HepG2 (cell line): ENCODE data around the gene MYRIP. TPM values are rescaled to one million over a fixed set of nuclear protein-coding genes. Genes with fewer than 3 reads are reported as not detected.

Experiments used
- ATAC-seq: fragments of 200-7000 bp; cut with Tn5 transposase; 3 replicates; pipeline ENCODE4 v1.9.1; 2020; ENCODE audit warnings: mild to moderate bottlenecking, moderate library complexity
- BruUV-seq: library from RNA; stranded (reverse); fragments of 400-500 nt; replicated peaks from 2 replicates; lab custom pipeline; 2021; lab: Mats Ljungman, UMichigan
- CTCF ChIA-PET: fragments of 300-600 bp; formaldehyde crosslinking; extraction: SDS; loops from one replicate; lab custom pipeline; 2021; ENCODE audit warnings: low total read pairs, inconsistent platforms, low intra/inter-chr PET ratio; lab: Yijun Ruan, JAX
- POLR2A ChIA-PET: fragments of 350-600 bp; sonication (Branson Sonifier 250); formaldehyde crosslinking; loops from one replicate; lab custom pipeline; 2020; ENCODE audit warnings: antibody characterized with exemption, inconsistent platforms; lab: Yijun Ruan, JAX
- DNase-seq: peaks from one replicate; pipeline ENCODE4 v3.0.0-alpha.2; 2015; ENCODE audit warnings: low spot score
- FAIRE-seq: peaks from 3 replicates; lab custom pipeline; 2011; peaks lifted over from hg19 to GRCh38; lab: Jason Lieb, UNC
- H2AFZ ChIP-seq: one replicate; pipeline ENCODE4 v1.6.1; 2011; ENCODE audit warnings: low read length, inconsistent platforms
- H3K27ac ChIP-seq: fragments of 300-600 bp; 3 replicates; pipeline ENCODE4 v1.8.0; 2011; ENCODE audit warnings: mixed run types, mild to moderate bottlenecking, mixed read lengths, low read length, inconsistent platforms; ENCODE audit not compliant: insufficient read depth; ENCODE audit errors: extremely low read length
- H3K27me3 ChIP-seq, 2 experiments: fragments of 200-600 bp in 1 of 2; 2 replicates in 1 of 2; 3 replicates in 1 of 2; pipeline versions ENCODE4 v1.6.0 to v1.8.0; 2011; ENCODE audit warnings: low read length in 2 of 2, mild to moderate bottlenecking in 2 of 2, moderate library complexity in 2 of 2, inconsistent platforms in 1 of 2; ENCODE audit not compliant: insufficient read depth in 2 of 2, control insufficient read depth in 1 of 2
- H3K36me3 ChIP-seq, 2 experiments: fragments of 200-600 bp in 1 of 2; replicated peaks in 1 of 2; 2 replicates in 1 of 2; 3 replicates in 1 of 2; pipeline versions ENCODE4 v1.5.1 to v1.8.0; 2011; ENCODE audit warnings: low read length in 2 of 2, inconsistent platforms in 1 of 2; ENCODE audit not compliant: insufficient read depth in 2 of 2, control insufficient read depth in 1 of 2
- H3K4me1 ChIP-seq: 2 replicates; pipeline ENCODE4 v1.5.1; 2012; ENCODE audit warnings: low read length, inconsistent platforms; ENCODE audit not compliant: insufficient read depth
- H3K4me2 ChIP-seq: 2 replicates; pipeline ENCODE4 v1.6.0; 2011; ENCODE audit warnings: low read depth, low read length, inconsistent platforms
- H3K4me3 ChIP-seq, 3 experiments: fragments of 200-600 bp in 1 of 3; sonication (generic), shearing (Covaris generic) in 1 of 3; replicated peaks in 1 of 3; 2 replicates each; pipeline ENCODE4 v1.5.1; 2011 to 2016; ENCODE audit warnings: low read length in 3 of 3, inconsistent platforms in 2 of 3, low read depth in 2 of 3, mild to moderate bottlenecking in 2 of 3, control low read depth in 1 of 3, mixed read lengths in 1 of 3; ENCODE audit not compliant: insufficient read depth in 1 of 3
- H3K79me2 ChIP-seq: one replicate; pipeline ENCODE4 v1.6.1; 2011; ENCODE audit warnings: low read length, inconsistent platforms; ENCODE audit not compliant: insufficient read depth
- H3K9ac ChIP-seq: 2 replicates; pipeline ENCODE4 v1.6.0; 2011; ENCODE audit warnings: mild to moderate bottlenecking, low read depth, low read length, inconsistent platforms; ENCODE audit not compliant: insufficient read depth
- H3K9me3 ChIP-seq: 2 replicates; pipeline ENCODE4 v1.5.1; 2012; ENCODE audit warnings: mild to moderate bottlenecking, low read length
- H4K20me1 ChIP-seq: 2 replicates; pipeline ENCODE4 v1.6.0; 2011; ENCODE audit warnings: inconsistent platforms, mild to moderate bottlenecking, low read length, moderate library complexity; ENCODE audit not compliant: insufficient read depth
- GLI4 ChIP-seq: sonication (generic); formaldehyde crosslinking; IDR thresholded peaks from 2 replicates; pipeline ENCODE4 v1.5.1; 2020; ENCODE audit warnings: missing genetic modification reagents, mild to moderate bottlenecking, moderate library complexity, borderline replicate concordance
- GTF3A ChIP-seq: sonication (generic); formaldehyde crosslinking; conservative IDR thresholded peaks from 2 replicates; pipeline ENCODE4 v1.4.0; 2020; ENCODE audit warnings: mild to moderate bottlenecking, missing genetic modification reagents
- KAT2B ChIP-seq: fragments of 150-350 bp; IDR thresholded peaks from 2 replicates; pipeline ENCODE4 v1.6.1; 2014; ENCODE audit warnings: low read depth, low read length, borderline replicate concordance
- MZF1 ChIP-seq: sonication (generic); formaldehyde crosslinking; IDR thresholded peaks from 2 replicates; pipeline ENCODE4 v1.8.1; 2023; ENCODE audit warnings: mild to moderate bottlenecking, missing genetic modification reagents, borderline replicate concordance
- NR2F2 ChIP-seq: IDR thresholded peaks from 2 replicates; pipeline ENCODE4 v1.6.1; 2012; ENCODE audit warnings: low read depth, inconsistent platforms, borderline replicate concordance
- SIN3B ChIP-seq: fragments of 150-350 bp; IDR thresholded peaks from 2 replicates; pipeline ENCODE4 v1.6.1; 2014; ENCODE audit warnings: low read length
- SRY ChIP-seq: sonication (generic); formaldehyde crosslinking; IDR thresholded peaks from 2 replicates; pipeline ENCODE4 v1.8.0; 2022; ENCODE audit warnings: mild to moderate bottlenecking, missing genetic modification reagents
- TCF12 ChIP-seq, 2 experiments: fragments of 450-650 bp in 1 of 2; sonication (generic) in 1 of 2; formaldehyde crosslinking in 1 of 2; IDR thresholded peaks; 2 replicates each; pipeline versions ENCODE4 v1.6.1 to v1.8.0; 2017 to 2022; ENCODE audit warnings: antibody characterized with exemption in 1 of 2, mild to moderate bottlenecking in 1 of 2, missing genetic modification reagents in 1 of 2, moderate library complexity in 1 of 2
- THAP11 ChIP-seq: IDR thresholded peaks from 2 replicates; pipeline ENCODE4 v1.6.1; 2016; ENCODE audit warnings: missing biosample characterization, missing genetic modification reagents
- ZBTB7B ChIP-seq: sonication (generic); formaldehyde crosslinking; IDR thresholded peaks from 2 replicates; pipeline ENCODE4 v1.4.0; 2020; ENCODE audit warnings: missing genetic modification reagents
- ZNF713 ChIP-seq: sonication (generic); formaldehyde crosslinking; IDR thresholded peaks from 2 replicates; pipeline ENCODE4 v1.4.0; 2020; ENCODE audit warnings: mild to moderate bottlenecking, missing genetic modification reagents
- WGBS: methylation state at CpG from one replicate; pipeline ENCODE4 v1.1.6; 2017; ENCODE audit warnings: low lambda C conversion rate; 5-methylcytosine and 5-hydroxymethylcytosine counted together
- in situ Hi-C: cut with HindIII; loops from 2 replicates; pipeline ENCODE4 v1.10.0; 2017; ENCODE audit warnings: low pct_unique_long_range_greater_than_20kb; ENCODE audit not compliant: extremely low pct_ligation_motif_present
- intact Hi-C: fragments of 100-400 bp; cut with micrococcal nuclease; formaldehyde crosslinking; loops from one replicate; pipeline ENCODE4 v1.10.0; 2022; ENCODE audit not compliant: unreplicated experiment
- polyA plus RNA-seq, 8 experiments: library from polyadenylated mRNA; depleted of rRNA in 3 of 8; stranded (reverse) in 7 of 8; unstranded in 1 of 8; fragments of >200 nt; fragmentation: Illumina TruSeq in 4 of 8; extraction: Trizol in 4 of 8; gene quantifications; 2 replicates each; pipeline versions ENCODE4 v1.2.1 to v1.2.3, GENCODE V29; 2011 to 2016; ENCODE audit warnings: low read depth in 4 of 8, missing spikeins in 1 of 8, mixed read lengths in 1 of 8; ENCODE audit not compliant: insufficient read depth in 1 of 8
- total RNA-seq, 5 experiments: library from RNA; depleted of rRNA; stranded (reverse); fragments of >200 nt; fragmentation: Illumina TruSeq; extraction: Trizol; gene quantifications; 2 replicates each; pipeline ENCODE4 v1.2.3, GENCODE V29; 2016; ENCODE audit warnings: low read depth in 1 of 5
- TF ChIP-seq, protein P1 (sequence below): sonication (generic); formaldehyde crosslinking; IDR thresholded peaks from 2 replicates; pipeline ENCODE4 v1.4.0; 2020; ENCODE audit warnings: missing genetic modification reagents, borderline replicate concordance
- TF ChIP-seq, protein P2 (sequence below): sonication (generic); formaldehyde crosslinking; IDR thresholded peaks from 2 replicates; pipeline ENCODE4 v1.5.0; 2020; ENCODE audit warnings: mild to moderate bottlenecking, missing genetic modification reagents
- TF ChIP-seq, protein P3 (sequence below): sonication (generic); formaldehyde crosslinking; IDR thresholded peaks from 2 replicates; pipeline ENCODE4 v1.4.0; 2020; ENCODE audit warnings: missing genetic modification reagents

The MYRIP gene
- total and polyA plus RNA-seq, 2 of the 13 experiments (the other 11 are each of a cell fraction or from before 2014, with no cell fraction given) = 0.64 to 0.84 TPM

DNA sequence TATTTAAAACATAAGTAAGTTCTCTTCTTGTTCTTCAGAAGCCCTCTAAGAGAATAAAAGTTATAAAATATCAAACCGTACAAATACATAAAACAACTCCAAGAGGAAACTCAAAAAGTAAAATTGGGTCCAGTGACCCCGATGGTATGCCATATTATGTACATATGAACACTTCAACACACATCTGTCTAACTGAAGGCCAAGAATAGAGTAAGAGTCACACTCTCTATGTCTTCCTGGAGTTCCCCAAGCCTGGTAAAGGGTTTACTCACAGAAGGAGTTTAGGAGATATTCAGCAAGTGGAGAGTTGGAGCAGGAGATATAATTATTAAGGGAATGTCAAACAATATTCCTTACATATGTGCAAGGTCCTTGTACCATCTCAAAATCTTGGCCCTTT is 398.8 kb downstream of the MYRIP start:
- intact Hi-C loops (no loop called here), in situ Hi-C loops (no loop called here)
- Histone ChIP-seq H3K9ac (no peak overlapping the region), H3K79me2 (no peaks in the 10 kb centered on the region), H3K36me3 (no peaks in the 10 kb centered on the region), H3K4me1 (peaks cover 11% of the 10 kb centered on the region), H3K4me3 (no peak overlapping the region), H3K27me3 (no peaks in the 10 kb centered on the region), H3K9me3 (no peaks in the 10 kb centered on the region), H3K27ac (no peak overlapping the region), H3K4me2 (no peak overlapping the region), H2AFZ (no peak overlapping the region), H4K20me1 (no peaks in the 10 kb centered on the region)
- no peak for ATAC-seq
- no TSS peak for BruUV-seq
- ChIA-PET CTCF (no interaction called here), POLR2A (no interaction called here)
- FAIRE-seq = no peak
- DNase-seq = no peak
- no peak for TF ChIP-seq NR2F2
- no peak for TF ChIP-seq KAT2B
- TF ChIP-seq GTF3A = no peak
- TF ChIP-seq, protein P1, sequence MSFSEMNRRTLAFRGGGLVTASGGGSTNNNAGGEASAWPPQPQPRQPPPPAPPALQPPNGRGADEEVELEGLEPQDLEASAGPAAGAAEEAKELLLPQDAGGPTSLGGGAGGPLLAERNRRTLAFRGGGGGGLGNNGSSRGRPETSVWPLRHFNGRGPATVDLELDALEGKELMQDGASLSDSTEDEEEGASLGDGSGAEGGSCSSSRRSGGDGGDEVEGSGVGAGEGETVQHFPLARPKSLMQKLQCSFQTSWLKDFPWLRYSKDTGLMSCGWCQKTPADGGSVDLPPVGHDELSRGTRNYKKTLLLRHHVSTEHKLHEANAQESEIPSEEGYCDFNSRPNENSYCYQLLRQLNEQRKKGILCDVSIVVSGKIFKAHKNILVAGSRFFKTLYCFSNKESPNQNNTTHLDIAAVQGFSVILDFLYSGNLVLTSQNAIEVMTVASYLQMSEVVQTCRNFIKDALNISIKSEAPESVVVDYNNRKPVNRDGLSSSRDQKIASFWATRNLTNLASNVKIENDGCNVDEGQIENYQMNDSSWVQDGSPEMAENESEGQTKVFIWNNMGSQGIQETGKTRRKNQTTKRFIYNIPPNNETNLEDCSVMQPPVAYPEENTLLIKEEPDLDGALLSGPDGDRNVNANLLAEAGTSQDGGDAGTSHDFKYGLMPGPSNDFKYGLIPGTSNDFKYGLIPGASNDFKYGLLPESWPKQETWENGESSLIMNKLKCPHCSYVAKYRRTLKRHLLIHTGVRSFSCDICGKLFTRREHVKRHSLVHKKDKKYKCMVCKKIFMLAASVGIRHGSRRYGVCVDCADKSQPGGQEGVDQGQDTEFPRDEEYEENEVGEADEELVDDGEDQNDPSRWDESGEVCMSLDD = no peak
- TF ChIP-seq SIN3B = no peak
- no peak for TF ChIP-seq SRY
- no peak for TF ChIP-seq ZNF713 (CRISPR knock-in tag)
- TF ChIP-seq GLI4 (CRISPR knock-in tag) = no peak
- TF ChIP-seq ZBTB7B (CRISPR knock-in tag) = no peak
- TF ChIP-seq MZF1 (CRISPR knock-in tag) = no peak
- no peak for TF ChIP-seq THAP11 (CRISPR knock-in tag)
- TF ChIP-seq, protein P2, sequence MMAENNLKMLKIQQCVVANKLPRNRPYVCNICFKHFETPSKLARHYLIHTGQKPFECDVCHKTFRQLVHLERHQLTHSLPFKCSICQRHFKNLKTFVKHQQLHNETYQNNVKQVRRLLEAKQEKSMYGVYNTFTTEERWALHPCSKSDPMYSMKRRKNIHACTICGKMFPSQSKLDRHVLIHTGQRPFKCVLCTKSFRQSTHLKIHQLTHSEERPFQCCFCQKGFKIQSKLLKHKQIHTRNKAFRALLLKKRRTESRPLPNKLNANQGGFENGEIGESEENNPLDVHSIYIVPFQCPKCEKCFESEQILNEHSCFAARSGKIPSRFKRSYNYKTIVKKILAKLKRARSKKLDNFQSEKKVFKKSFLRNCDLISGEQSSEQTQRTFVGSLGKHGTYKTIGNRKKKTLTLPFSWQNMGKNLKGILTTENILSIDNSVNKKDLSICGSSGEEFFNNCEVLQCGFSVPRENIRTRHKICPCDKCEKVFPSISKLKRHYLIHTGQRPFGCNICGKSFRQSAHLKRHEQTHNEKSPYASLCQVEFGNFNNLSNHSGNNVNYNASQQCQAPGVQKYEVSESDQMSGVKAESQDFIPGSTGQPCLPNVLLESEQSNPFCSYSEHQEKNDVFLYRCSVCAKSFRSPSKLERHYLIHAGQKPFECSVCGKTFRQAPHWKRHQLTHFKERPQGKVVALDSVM (CRISPR knock-in tag) = no peak
- TF ChIP-seq, protein P3, sequence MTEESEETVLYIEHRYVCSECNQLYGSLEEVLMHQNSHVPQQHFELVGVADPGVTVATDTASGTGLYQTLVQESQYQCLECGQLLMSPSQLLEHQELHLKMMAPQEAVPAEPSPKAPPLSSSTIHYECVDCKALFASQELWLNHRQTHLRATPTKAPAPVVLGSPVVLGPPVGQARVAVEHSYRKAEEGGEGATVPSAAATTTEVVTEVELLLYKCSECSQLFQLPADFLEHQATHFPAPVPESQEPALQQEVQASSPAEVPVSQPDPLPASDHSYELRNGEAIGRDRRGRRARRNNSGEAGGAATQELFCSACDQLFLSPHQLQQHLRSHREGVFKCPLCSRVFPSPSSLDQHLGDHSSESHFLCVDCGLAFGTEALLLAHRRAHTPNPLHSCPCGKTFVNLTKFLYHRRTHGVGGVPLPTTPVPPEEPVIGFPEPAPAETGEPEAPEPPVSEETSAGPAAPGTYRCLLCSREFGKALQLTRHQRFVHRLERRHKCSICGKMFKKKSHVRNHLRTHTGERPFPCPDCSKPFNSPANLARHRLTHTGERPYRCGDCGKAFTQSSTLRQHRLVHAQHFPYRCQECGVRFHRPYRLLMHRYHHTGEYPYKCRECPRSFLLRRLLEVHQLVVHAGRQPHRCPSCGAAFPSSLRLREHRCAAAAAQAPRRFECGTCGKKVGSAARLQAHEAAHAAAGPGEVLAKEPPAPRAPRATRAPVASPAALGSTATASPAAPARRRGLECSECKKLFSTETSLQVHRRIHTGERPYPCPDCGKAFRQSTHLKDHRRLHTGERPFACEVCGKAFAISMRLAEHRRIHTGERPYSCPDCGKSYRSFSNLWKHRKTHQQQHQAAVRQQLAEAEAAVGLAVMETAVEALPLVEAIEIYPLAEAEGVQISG (CRISPR knock-in tag) = no peak
- TF ChIP-seq TCF12 (IDR thresholded peaks at IDR 0.05) = no peak
- no peak for TF ChIP-seq TCF12 (CRISPR knock-in tag; IDR thresholded peaks at IDR 0.05)
- WGBS = 68% methylated on average over 2 of the region's 2 CpGs
